HepG2 (cell line): ENCODE data around the gene LARP1. TPM values are rescaled to one million over a fixed set of nuclear protein-coding genes. Genes with fewer than 3 reads are reported as not detected.
A peak's percentile ranks its signal among the peaks of the same experiment; 100 is the strongest.

Experiments used
- CEBPB ChIP-seq: IDR thresholded peaks from 2 replicates; pipeline ENCODE4 v1.6.1; 2011; ENCODE audit warnings: low read depth, low read length, improper control_type of control experiment, borderline replicate concordance
- CEBPG ChIP-seq: IDR thresholded peaks from 2 replicates; pipeline ENCODE4 v1.6.1; 2016
- DNMT3B ChIP-seq: conservative IDR thresholded peaks from 2 replicates; pipeline ENCODE4 v1.6.1; 2016; ENCODE audit warnings: missing biosample characterization, control low read depth
- FOXK2 ChIP-seq: fragments of 450-650 bp; IDR thresholded peaks from 2 replicates; pipeline ENCODE4 v1.6.1; 2016
- KDM1A ChIP-seq: IDR thresholded peaks from 2 replicates; pipeline ENCODE4 v1.6.1; 2016; ENCODE audit warnings: missing compliant biosample characterization
- MTA3 ChIP-seq: sonication (generic); formaldehyde crosslinking; IDR thresholded peaks from 2 replicates; pipeline ENCODE4 v1.4.0; 2020; ENCODE audit warnings: missing genetic modification reagents
- NONO ChIP-seq, 2 experiments: fragments of 450-650 bp in 1 of 2; sonication (generic) in 1 of 2; formaldehyde crosslinking in 1 of 2; IDR thresholded peaks in 1 of 2; conservative IDR thresholded peaks in 1 of 2; 2 replicates each; pipeline versions ENCODE4 v1.6.1 to v1.8.0; 2017 to 2022; ENCODE audit warnings: mild to moderate bottlenecking in 1 of 2, missing genetic modification reagents in 1 of 2, moderate library complexity in 1 of 2
- POLR2AphosphoS2 ChIP-seq: IDR thresholded peaks from 2 replicates; pipeline ENCODE4 v1.6.1; 2011; ENCODE audit warnings: low read depth, low read length, improper control_type of control experiment
- POLR2AphosphoS5 ChIP-seq: IDR thresholded peaks from 2 replicates; pipeline ENCODE4 v1.6.1; 2012; ENCODE audit warnings: low read depth, low read length
- RARA ChIP-seq: IDR thresholded peaks from 2 replicates; pipeline ENCODE4 v1.6.1; 2016; ENCODE audit warnings: missing genetic modification reagents, missing compliant biosample characterization
- SMAD3 ChIP-seq: sonication (generic); formaldehyde crosslinking; IDR thresholded peaks from 2 replicates; pipeline ENCODE4 v1.4.0; 2020; ENCODE audit warnings: missing genetic modification reagents
- SMYD3 ChIP-seq: sonication (generic); formaldehyde crosslinking; IDR thresholded peaks from 2 replicates; pipeline ENCODE4 v1.8.1; 2023; ENCODE audit warnings: mild to moderate bottlenecking, missing genetic modification reagents
- SNAPC2 ChIP-seq: sonication (generic); formaldehyde crosslinking; IDR thresholded peaks from 2 replicates; pipeline ENCODE4 v1.8.1; 2022; ENCODE audit warnings: mild to moderate bottlenecking, missing genetic modification reagents
- TAF1 ChIP-seq: sonication (generic); formaldehyde crosslinking; IDR thresholded peaks from 2 replicates; pipeline ENCODE4 v1.4.0; 2020; ENCODE audit warnings: missing genetic modification reagents
- TAF15 ChIP-seq: fragments of 200-400 bp; formaldehyde crosslinking; IDR thresholded peaks from one replicate; pipeline ENCODE4 v1.6.1; 2018; ENCODE audit warnings: mild to moderate bottlenecking, low read depth, low read length; ENCODE audit not compliant: poor library complexity, severe bottlenecking
- YEATS2 ChIP-seq: sonication (generic); formaldehyde crosslinking; IDR thresholded peaks from 2 replicates; pipeline ENCODE4 v1.4.0; 2020; ENCODE audit warnings: missing genetic modification reagents, borderline replicate concordance
- ZBTB7B ChIP-seq: sonication (generic); formaldehyde crosslinking; IDR thresholded peaks from 2 replicates; pipeline ENCODE4 v1.4.0; 2020; ENCODE audit warnings: missing genetic modification reagents
- ZFP36 ChIP-seq: fragments of 150-350 bp; IDR thresholded peaks from 2 replicates; pipeline ENCODE4 v1.6.1; 2018; ENCODE audit warnings: borderline replicate concordance, low read length, low read depth; ENCODE audit not compliant: partially characterized antibody
- ZNF224 ChIP-seq: sonication (generic); formaldehyde crosslinking; IDR thresholded peaks from 2 replicates; pipeline ENCODE4 v1.5.0; 2020; ENCODE audit warnings: mild to moderate bottlenecking, missing genetic modification reagents
- ZNF780A ChIP-seq: sonication (generic); formaldehyde crosslinking; IDR thresholded peaks from 2 replicates; pipeline ENCODE4 v1.8.0; 2022; ENCODE audit warnings: mild to moderate bottlenecking, missing genetic modification reagents, moderate library complexity
- ZNF816 ChIP-seq: sonication (generic); formaldehyde crosslinking; IDR thresholded peaks from 2 replicates; pipeline ENCODE4 v1.8.0; 2022; ENCODE audit warnings: missing genetic modification reagents, mild to moderate bottlenecking, borderline replicate concordance
- polyA plus RNA-seq, 8 experiments: library from polyadenylated mRNA; depleted of rRNA in 3 of 8; stranded (reverse) in 7 of 8; unstranded in 1 of 8; fragments of >200 nt; fragmentation: Illumina TruSeq in 4 of 8; extraction: Trizol in 4 of 8; gene quantifications; 2 replicates each; pipeline versions ENCODE4 v1.2.1 to v1.2.3, GENCODE V29; 2011 to 2016; ENCODE audit warnings: low read depth in 4 of 8, missing spikeins in 1 of 8, mixed read lengths in 1 of 8; ENCODE audit not compliant: insufficient read depth in 1 of 8
- total RNA-seq, 5 experiments: library from RNA; depleted of rRNA; stranded (reverse); fragments of >200 nt; fragmentation: Illumina TruSeq; extraction: Trizol; gene quantifications; 2 replicates each; pipeline ENCODE4 v1.2.3, GENCODE V29; 2016; ENCODE audit warnings: low read depth in 1 of 5
- TF ChIP-seq, protein P1 (sequence below): sonication (generic); formaldehyde crosslinking; IDR thresholded peaks from 2 replicates; pipeline ENCODE4 v1.8.1; 2023; ENCODE audit warnings: mild to moderate bottlenecking, inconsistent platforms, moderate library complexity, missing genetic modification reagents, borderline replicate concordance
- TF ChIP-seq, protein P2 (sequence below): sonication (generic); formaldehyde crosslinking; IDR thresholded peaks from 2 replicates; pipeline ENCODE4 v1.8.0; 2022; ENCODE audit warnings: mild to moderate bottlenecking, missing genetic modification reagents, moderate library complexity
- TF ChIP-seq, protein P3 (sequence below): sonication (generic); formaldehyde crosslinking; conservative IDR thresholded peaks from 2 replicates; pipeline ENCODE4 v1.8.0; 2022; ENCODE audit warnings: low read depth, missing genetic modification reagents
- TF ChIP-seq, protein P4 (sequence below): sonication (generic); formaldehyde crosslinking; IDR thresholded peaks from 2 replicates; pipeline ENCODE4 v1.5.0; 2020; ENCODE audit warnings: mild to moderate bottlenecking, missing genetic modification reagents, borderline replicate concordance

LARP1 gene
- total and polyA plus RNA-seq, 2 of the 13 experiments (the other 11 are each of a cell fraction or from before 2014, with no cell fraction given), result 45.2 to 61.4 TPM

DNA sequence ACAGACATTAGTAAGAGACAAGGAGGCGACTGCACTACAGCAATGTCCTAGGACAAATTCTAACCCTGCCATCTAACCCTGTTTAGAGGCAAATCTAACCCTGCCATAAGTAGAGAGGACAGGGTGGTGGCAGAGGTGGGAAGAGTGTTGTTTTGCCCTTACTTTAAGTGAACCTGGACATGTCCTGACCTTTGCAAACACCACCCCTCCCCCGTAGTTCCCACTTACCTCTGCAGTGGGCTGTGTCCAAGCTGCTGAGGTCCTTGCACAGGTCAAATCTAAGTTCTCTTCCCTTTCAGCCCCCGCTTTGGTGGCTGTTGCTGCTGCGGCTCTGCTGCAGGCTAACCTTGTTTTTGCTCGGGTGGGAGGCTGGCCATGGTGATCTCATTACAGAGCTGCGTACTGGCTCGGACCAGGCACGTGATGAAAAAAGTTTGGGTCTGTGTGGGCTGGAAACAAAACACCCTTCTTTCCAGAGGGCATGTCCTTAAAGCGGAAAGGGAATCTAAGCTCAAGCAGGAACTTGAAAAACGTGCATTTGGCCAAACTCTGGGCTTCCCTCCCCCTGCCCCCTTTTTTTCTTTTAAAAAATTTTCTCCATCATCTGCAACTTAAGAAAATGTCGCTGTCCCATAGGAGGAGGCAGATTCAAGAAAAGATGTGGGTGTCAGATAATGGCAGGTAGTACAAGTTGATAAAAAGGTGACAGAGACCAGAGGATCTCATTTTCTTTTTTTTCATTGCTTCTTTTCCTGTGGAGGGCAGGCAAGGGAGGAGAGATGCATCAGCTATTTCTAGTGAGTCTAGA lies 95.3 kb downstream of the LARP1 start, which contains the start of gene FAXDC2 (continued):
- TF ChIP-seq, protein P1, sequence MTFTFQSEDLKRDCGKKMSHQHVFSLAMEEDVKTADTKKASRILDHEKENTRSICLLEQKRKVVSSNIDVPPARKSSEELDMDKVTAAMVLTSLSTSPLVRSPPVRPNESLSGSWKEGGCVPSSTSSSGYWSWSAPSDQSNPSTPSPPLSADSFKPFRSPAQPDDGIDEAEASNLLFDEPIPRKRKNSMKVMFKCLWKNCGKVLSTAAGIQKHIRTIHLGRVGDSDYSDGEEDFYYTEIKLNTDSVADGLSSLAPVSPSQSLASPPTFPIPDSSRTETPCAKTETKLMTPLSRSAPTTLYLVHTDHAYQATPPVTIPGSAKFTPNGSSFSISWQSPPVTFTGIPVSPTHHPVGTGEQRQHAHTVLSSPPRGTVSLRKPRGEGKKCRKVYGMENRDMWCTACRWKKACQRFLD (CRISPR knock-in tag), result no peak
- TF ChIP-seq POLR2AphosphoS2 (no peak), YEATS2 (CRISPR knock-in tag) (no peak; the same call in 1 of the 2 replicates), SMAD3 (CRISPR knock-in tag) (no peak), POLR2AphosphoS5 (peak; percentile 71; the same call in 1 of the 2 replicates), ZNF816 (CRISPR knock-in tag) (no peak), CEBPG (no peak), SMYD3 (no peak), TAF15 (no peak), ZBTB7B (CRISPR knock-in tag) (peak; percentile 68; the same call in 1 of the 2 replicates), NONO (IDR thresholded peaks at IDR 0.05) (no peak), NONO (CRISPR knock-in tag; conservative IDR thresholded peaks at IDR 0.05) (peak; percentile 50; the same call in 1 of the 2 replicates), KDM1A (no peak), MTA3 (CRISPR knock-in tag) (no peak), FOXK2 (no peak), SNAPC2 (CRISPR knock-in tag) (no peak), ZFP36 (no peak), TAF1 (CRISPR knock-in tag) (peak; percentile 74), DNMT3B (CRISPR knock-in tag) (no peak), RARA (CRISPR knock-in tag) (peak; percentile 47; the same call in 1 of the 2 replicates), ZNF780A (CRISPR knock-in tag) (no peak), ZNF224 (no peak), CEBPB (no peak)
- TF ChIP-seq, protein P2, sequence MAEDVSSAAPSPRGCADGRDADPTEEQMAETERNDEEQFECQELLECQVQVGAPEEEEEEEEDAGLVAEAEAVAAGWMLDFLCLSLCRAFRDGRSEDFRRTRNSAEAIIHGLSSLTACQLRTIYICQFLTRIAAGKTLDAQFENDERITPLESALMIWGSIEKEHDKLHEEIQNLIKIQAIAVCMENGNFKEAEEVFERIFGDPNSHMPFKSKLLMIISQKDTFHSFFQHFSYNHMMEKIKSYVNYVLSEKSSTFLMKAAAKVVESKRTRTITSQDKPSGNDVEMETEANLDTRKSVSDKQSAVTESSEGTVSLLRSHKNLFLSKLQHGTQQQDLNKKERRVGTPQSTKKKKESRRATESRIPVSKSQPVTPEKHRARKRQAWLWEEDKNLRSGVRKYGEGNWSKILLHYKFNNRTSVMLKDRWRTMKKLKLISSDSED, result no peak
- TF ChIP-seq, protein P3, sequence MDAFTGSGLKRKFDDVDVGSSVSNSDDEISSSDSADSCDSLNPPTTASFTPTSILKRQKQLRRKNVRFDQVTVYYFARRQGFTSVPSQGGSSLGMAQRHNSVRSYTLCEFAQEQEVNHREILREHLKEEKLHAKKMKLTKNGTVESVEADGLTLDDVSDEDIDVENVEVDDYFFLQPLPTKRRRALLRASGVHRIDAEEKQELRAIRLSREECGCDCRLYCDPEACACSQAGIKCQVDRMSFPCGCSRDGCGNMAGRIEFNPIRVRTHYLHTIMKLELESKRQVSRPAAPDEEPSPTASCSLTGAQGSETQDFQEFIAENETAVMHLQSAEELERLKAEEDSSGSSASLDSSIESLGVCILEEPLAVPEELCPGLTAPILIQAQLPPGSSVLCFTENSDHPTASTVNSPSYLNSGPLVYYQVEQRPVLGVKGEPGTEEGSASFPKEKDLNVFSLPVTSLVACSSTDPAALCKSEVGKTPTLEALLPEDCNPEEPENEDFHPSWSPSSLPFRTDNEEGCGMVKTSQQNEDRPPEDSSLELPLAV (CRISPR knock-in tag), result no peak
- TF ChIP-seq, protein P4, sequence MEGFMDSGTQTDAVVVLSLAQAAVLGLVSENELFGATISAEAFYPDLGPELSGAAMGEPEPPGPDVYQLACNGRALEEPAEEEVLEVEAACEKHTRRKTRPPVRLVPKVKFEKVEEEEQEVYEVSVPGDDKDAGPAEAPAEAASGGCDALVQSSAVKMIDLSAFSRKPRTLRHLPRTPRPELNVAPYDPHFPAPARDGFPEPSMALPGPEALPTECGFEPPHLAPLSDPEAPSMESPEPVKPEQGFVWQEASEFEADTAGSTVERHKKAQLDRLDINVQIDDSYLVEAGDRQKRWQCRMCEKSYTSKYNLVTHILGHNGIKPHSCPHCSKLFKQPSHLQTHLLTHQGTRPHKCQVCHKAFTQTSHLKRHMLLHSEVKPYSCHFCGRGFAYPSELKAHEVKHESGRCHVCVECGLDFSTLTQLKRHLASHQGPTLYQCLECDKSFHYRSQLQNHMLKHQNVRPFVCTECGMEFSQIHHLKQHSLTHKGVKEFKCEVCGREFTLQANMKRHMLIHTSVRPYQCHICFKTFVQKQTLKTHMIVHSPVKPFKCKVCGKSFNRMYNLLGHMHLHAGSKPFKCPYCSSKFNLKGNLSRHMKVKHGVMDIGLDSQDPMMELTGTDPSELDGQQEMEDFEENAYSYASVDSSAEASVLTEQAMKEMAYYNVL (CRISPR knock-in tag), result peak; percentile 74; the same call in 1 of the 2 replicates
